BLaER1 treated with 17β-estradiol and CSF1 and Interleukin-3, amounts not matched to agents 10 nM and 100 nM (cell line): ENCODE data around the gene GSDMA.

Source experiments
- H3K27ac ChIP-seq, 11 experiments: shearing (Covaris generic); formaldehyde crosslinking; 2 replicates each; pipeline ENCODE4 v1.8.1; 2022
- H3K27me3 ChIP-seq, 11 experiments: shearing (Covaris generic); formaldehyde crosslinking; 2 replicates each; pipeline ENCODE4 v1.8.1; 2022
- H3K36me3 ChIP-seq, 11 experiments: shearing (Covaris generic); formaldehyde crosslinking; 2 replicates each; pipeline ENCODE4 v1.8.1; 2022
- H3K4me1 ChIP-seq, 10 experiments: shearing (Covaris generic); formaldehyde crosslinking; 2 replicates each; pipeline ENCODE4 v1.8.1; 2022
- H3K4me2 ChIP-seq, 11 experiments: shearing (Covaris generic); formaldehyde crosslinking; 2 replicates each; pipeline ENCODE4 v1.8.1; 2022
- H3K4me3 ChIP-seq, 10 experiments: shearing (Covaris generic); formaldehyde crosslinking; 2 replicates each; pipeline ENCODE4 v1.8.1; 2022
- H3K9ac ChIP-seq, 11 experiments: shearing (Covaris generic); formaldehyde crosslinking; 2 replicates each; pipeline ENCODE4 v1.8.1; 2022
- H3K9me3 ChIP-seq, 11 experiments: shearing (Covaris generic); formaldehyde crosslinking; replicated peaks in 1 of 11; 2 replicates each; pipeline ENCODE4 v1.8.1; 2022
- H4K20me1 ChIP-seq, 11 experiments: shearing (Covaris generic); formaldehyde crosslinking; 2 replicates each; pipeline ENCODE4 v1.8.1; 2022
- Cebpa-rat ChIP-seq, 11 experiments: shearing (Covaris generic); IDR thresholded peaks; 2 replicates each; pipeline ENCODE4 v1.8.1; 2022

GSDMA gene

DNA sequence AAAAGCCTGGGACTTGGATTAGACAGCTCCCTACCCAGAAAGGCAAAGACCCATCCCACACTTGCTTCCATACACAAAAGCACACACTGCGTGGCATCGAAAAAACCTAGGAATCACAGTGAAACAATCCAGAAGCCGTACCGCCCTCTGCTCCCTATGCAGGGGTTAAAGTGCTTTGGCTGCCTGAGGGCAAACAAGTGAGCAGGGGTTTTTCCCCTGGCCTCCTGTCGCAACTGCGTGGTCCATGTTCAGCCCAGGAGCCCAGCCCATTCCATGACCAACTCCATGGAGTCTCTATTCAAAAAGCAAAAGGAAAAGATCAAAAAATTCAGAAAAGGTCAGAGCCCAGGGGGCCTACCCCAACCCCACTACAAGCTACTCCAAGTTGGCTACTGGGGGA, 40.8 kb upstream of the GSDMA start:
- Histone ChIP-seq H3K9me3 (no peaks in the 10 kb centered on the region), H3K36me3 (peaks cover 29 to 53% (median 39%) of the 10 kb centered on the region in 11 experiments), H3K27me3 (no peaks in the 10 kb centered on the region), H3K4me3 (peak overlapping the region in 1 of 10 experiments; percentile 7; a peak in 1 of 20 replicates), H4K20me1 (peaks cover 11 to 39% (median 32%) of the 10 kb centered on the region in 11 experiments; a peak in 18 of 22 replicates), H3K9ac (peak overlapping the region in 8 of 11 experiments; percentile 11 to 91 (median 70); a peak in 11 of 22 replicates), H3K4me2 (peak overlapping the region; percentile 96 to 100 (median 98)), H3K27ac (peak overlapping the region in 9 of 11 experiments; percentile 7 to 83 (median 77); a peak in 15 of 22 replicates), H3K4me1 (peaks cover 70 to 87% (median 77%) of the 10 kb centered on the region in 10 experiments)
- no peak for TF ChIP-seq Cebpa-rat (IDR thresholded peaks at IDR 0.05)

DNA sequence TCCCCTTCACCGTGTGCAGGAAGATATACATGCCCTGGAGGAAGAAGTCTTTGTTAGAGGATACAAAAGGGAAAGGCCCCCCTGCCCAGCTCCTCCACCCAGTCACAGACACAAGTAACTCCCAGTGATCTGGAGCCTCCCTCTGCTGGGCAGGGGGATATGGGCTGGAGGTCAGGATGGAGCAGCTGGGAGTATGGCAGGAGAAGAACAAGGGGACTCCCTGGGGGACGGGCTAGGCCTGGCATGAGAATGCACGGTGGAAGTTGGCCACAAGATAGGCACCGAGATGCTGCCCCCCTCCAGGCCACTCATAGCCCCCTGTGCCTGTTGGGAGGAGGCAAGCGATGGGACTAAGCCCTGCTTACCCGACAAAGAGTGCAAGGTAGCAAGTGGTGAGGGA, 39.6 kb upstream of the GSDMA start:
- Histone ChIP-seq H3K4me1 (peaks cover 76 to 89% (median 83%) of the 10 kb centered on the region in 10 experiments), H3K27ac (peak overlapping the region in 7 of 11 experiments; percentile 5 to 83 (median 74); a peak in 11 of 22 replicates), H3K4me3 (no peak overlapping the region; a peak in 2 of 20 replicates), H3K4me2 (peak overlapping the region; percentile 96 to 100 (median 98)), H3K9me3 (no peaks in the 10 kb centered on the region), H3K27me3 (no peaks in the 10 kb centered on the region), H3K9ac (peak overlapping the region in 8 of 11 experiments; percentile 11 to 91 (median 32); a peak in 6 of 22 replicates), H3K36me3 (peaks cover 28 to 46% (median 37%) of the 10 kb centered on the region in 11 experiments), H4K20me1 (peaks cover 11 to 39% (median 32%) of the 10 kb centered on the region in 11 experiments; a peak in 18 of 22 replicates)
- no peak for TF ChIP-seq Cebpa-rat (IDR thresholded peaks at IDR 0.05)

DNA sequence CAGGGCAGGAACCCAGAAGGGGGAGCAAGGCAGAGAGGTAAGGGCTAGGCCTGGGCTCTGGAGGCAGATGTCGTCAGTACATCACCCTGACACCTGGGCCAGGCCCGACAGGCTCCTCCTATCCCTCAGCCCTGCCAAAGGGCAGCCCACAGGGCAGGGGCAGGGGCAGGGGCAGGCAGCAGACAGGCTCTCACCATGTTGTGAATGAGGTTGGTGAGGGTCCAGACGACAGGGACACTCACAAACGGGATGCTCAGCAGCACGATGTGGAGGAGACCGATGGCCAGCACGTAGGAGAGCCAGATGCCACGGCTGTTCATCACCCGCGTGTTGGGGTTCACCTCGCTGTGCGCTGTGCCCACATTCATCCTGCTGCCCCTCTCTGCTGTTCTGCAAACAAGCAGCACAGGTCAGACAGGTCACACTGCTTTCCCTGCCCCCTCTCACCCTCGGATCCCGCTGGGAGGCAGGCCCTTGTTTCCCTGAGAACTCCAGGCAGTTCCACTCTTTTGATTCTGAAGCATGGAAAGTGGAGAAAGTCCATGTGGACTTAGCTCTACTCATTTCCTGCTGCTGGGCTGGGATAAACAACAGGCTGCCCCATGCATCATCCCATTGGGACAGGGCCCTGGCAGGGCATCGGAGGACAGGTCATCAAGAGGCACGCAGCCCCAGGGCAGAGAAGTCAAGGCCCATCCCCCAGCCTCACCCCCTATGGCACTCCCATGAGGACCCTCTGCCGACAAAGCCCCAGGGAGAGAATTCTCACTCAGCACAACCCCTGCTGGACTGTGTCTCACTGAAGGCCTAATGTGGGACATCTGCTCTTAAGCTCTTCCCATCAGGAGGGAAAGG, 38.7 kb upstream of the GSDMA start:
- H3K27me3 ChIP-seq: no peaks in the 10 kb centered on the region
- no peak for TF ChIP-seq Cebpa-rat (IDR thresholded peaks at IDR 0.05)
- H3K9me3 ChIP-seq: no peaks in the 10 kb centered on the region
- peaks cover 26 to 38% (median 31%) of the 10 kb centered on the region in 11 experiments for H3K36me3 ChIP-seq
- no peak overlapping the region for H3K4me3 ChIP-seq
- H4K20me1 ChIP-seq: peaks cover 11 to 45% (median 32%) of the 10 kb centered on the region in 11 experiments; a peak in 18 of 22 replicates
- H3K4me1 ChIP-seq: peaks cover 84 to 89% (median 87%) of the 10 kb centered on the region in 10 experiments
- peak overlapping the region in 7 of 11 experiments; percentile 31 to 82 (median 41); a peak in 11 of 22 replicates for H3K27ac ChIP-seq
- peak overlapping the region; percentile 96 to 100 (median 98) for H3K4me2 ChIP-seq
- H3K9ac ChIP-seq: peak overlapping the region in 7 of 11 experiments; percentile 21 to 91 (median 86); a peak in 9 of 22 replicates

DNA sequence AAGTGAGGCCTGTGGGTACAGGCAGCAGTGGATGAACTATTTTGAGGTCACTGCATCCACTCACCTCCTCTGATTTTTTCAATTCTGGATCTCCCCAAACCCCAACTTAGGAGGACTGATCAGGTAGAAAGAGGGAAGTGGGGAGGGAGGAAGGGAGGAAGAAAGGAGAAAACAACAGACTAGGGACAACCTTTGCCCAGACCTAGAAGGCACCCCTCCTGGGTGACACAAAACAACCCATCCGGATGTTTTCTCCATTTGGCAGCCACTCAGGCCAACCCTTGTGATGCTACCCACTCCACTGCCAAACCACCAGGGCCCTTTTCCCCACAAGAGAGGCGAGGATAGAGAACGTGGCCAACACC, 38.1 kb upstream of the GSDMA start:
- Histone ChIP-seq H3K27ac (peak overlapping the region in 3 of 11 experiments; percentile 31 to 82 (median 80); a peak in 4 of 22 replicates), H3K9ac (peak overlapping the region in 8 of 11 experiments; percentile 0 to 91 (median 85); a peak in 8 of 22 replicates), H3K4me3 (no peak overlapping the region), H3K27me3 (no peaks in the 10 kb centered on the region), H3K4me1 (peaks cover 90 to 92% (median 92%) of the 10 kb centered on the region in 10 experiments), H4K20me1 (peaks cover 11 to 45% (median 32%) of the 10 kb centered on the region in 11 experiments; a peak in 18 of 22 replicates), H3K4me2 (peak overlapping the region; percentile 96 to 100 (median 98)), H3K36me3 (peaks cover 22 to 33% (median 27%) of the 10 kb centered on the region in 11 experiments), H3K9me3 (no peaks in the 10 kb centered on the region)
- no peak for TF ChIP-seq Cebpa-rat (IDR thresholded peaks at IDR 0.05)

DNA sequence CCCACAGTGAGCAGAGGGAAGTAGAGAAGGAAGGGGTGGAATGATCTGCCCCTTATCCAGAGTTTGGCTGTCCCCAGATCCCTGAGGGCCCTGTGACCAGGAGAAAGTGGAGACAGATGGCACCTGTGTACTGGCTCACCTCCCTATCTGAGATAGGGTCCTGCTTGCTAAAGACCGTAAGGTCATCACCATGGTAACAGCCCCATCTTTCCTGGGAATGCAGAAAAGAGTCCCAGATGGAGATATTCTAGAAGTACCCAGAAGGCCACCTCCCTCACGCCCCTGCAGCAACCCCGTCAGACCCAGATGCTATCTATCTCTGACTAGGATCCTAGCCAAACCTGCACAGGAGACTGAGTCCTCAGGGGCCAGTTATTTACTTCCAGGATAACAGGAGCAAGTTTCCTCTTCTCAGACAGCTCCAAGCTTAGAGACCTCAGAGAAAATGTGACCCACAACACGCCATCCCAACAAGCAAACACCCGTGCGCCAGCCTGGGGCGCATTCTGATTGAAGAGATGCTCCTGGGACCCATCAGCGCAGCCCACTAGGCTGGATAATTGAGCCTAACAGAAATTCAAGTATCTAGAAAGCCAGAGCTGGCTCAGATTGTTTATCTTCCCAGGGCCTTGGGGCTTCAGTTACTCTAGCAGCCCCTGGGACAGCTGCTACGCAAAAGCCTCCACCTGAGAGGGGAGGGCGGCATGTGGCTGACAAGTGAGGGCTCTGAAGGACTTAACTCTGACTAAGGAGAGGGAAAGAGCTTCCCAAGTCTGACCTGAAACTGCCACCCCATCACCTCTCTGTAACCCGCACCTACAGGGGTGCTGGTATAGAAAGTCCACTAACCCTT, 37.3 kb upstream of the GSDMA start:
- H3K9ac ChIP-seq: peak overlapping the region; percentile 80 to 91 (median 84)
- H3K36me3 ChIP-seq: peaks cover 22 to 29% (median 27%) of the 10 kb centered on the region in 11 experiments
- H3K4me2 ChIP-seq: peak overlapping the region; percentile 96 to 100 (median 98)
- peaks cover 11 to 45% (median 32%) of the 10 kb centered on the region in 11 experiments; a peak in 18 of 22 replicates for H4K20me1 ChIP-seq
- H3K27me3 ChIP-seq: no peaks in the 10 kb centered on the region
- peak overlapping the region in 9 of 11 experiments; percentile 66 to 82 (median 78); a peak in 16 of 22 replicates for H3K27ac ChIP-seq
- no peak for TF ChIP-seq Cebpa-rat (IDR thresholded peaks at IDR 0.05)
- peak overlapping the region; percentile 65 to 90 (median 81); a peak in 18 of 20 replicates for H3K4me3 ChIP-seq
- peaks cover 89 to 93% (median 92%) of the 10 kb centered on the region in 10 experiments for H3K4me1 ChIP-seq
- no peaks in the 10 kb centered on the region for H3K9me3 ChIP-seq

DNA sequence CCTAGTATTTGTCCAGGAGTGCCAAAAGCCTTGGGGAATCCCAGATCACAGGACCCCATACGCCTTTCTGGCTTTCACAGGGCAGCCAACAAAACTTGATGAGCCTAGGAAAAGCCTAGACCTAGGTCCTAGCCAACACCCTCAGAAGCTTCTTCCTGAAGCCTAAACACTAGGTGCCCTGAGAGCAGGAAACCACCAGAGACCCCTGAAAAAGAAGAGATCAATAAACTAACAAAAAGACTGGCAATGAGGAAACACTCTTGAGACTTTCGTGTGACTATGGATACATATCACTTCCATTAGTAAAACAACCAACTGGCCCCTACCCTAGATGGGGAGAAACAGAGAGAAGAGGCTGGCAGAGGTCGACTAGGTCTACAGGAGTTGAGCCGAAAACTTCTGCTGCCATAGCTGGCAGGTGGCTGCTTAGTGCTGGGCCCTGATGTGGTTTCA, 36.6 kb upstream of the GSDMA start:
- Histone ChIP-seq H3K4me3 (peak overlapping the region; percentile 65 to 90 (median 81)), H3K27ac (peak overlapping the region in 10 of 11 experiments; percentile 65 to 82 (median 76); a peak in 19 of 22 replicates), H3K9ac (peak overlapping the region; percentile 80 to 91 (median 84)), H3K27me3 (no peaks in the 10 kb centered on the region), H3K4me2 (peak overlapping the region; percentile 96 to 100 (median 98)), H3K9me3 (no peaks in the 10 kb centered on the region), H3K36me3 (peaks cover 22 to 29% (median 27%) of the 10 kb centered on the region in 11 experiments), H3K4me1 (peaks cover 83 to 91% (median 88%) of the 10 kb centered on the region in 10 experiments), H4K20me1 (peaks cover 11 to 45% (median 32%) of the 10 kb centered on the region in 11 experiments; a peak in 18 of 22 replicates)
- TF ChIP-seq Cebpa-rat (IDR thresholded peaks at IDR 0.05): no peak

DNA sequence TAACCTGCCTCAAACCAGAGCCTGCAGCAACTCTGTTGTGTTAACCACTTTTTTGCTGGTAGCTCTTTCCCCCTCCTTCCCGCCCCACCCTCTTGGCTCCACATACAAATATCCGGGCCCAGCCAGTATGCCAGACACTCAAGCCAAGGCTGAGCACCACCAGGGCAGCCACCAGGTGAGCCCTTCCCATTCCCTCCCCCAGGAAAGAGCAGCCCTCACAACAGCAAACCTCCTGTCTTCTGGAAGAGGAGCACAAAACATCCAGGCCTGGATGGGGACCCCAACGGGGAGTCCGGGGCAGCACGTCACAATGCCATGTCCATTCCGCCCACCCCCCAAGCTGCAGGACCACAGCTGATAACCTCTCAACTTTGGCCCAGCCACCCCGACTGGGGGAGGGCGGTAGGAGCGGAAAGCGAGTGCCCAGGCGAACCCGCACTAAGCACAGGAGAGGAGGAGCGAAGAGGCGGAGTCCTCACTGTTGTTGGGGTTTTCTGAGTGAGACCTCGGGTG, 36.2 kb upstream of the GSDMA start:
- Histone ChIP-seq H3K27ac (peak overlapping the region; percentile 2 to 82 (median 73); a peak in 21 of 22 replicates), H3K4me3 (peak overlapping the region; percentile 65 to 90 (median 81)), H3K4me1 (peaks cover 78 to 86% (median 83%) of the 10 kb centered on the region in 10 experiments), H3K4me2 (peak overlapping the region; percentile 96 to 100 (median 98)), H3K9ac (peak overlapping the region; percentile 80 to 91 (median 84)), H3K9me3 (no peaks in the 10 kb centered on the region), H3K27me3 (no peaks in the 10 kb centered on the region), H3K36me3 (peaks cover 22 to 28% (median 25%) of the 10 kb centered on the region in 11 experiments), H4K20me1 (peaks cover 11 to 45% (median 32%) of the 10 kb centered on the region in 11 experiments; a peak in 18 of 22 replicates)
- TF ChIP-seq Cebpa-rat (IDR thresholded peaks at IDR 0.05): no peak; a peak in 1 of 22 replicates
